Right ventricle myocardium inferior (tissue), 1 donor: ENCODE data around the gene CDKN1C. TPM values are rescaled to one million over a fixed set of nuclear protein-coding genes. Genes with fewer than 3 reads are reported as not detected.

ENCODE experiments used
- ATAC-seq: fragments of 200-7000 bp; cut with Tn5 transposase; one replicate; pipeline ENCODE4 v1.9.1; 2020; ENCODE audit warnings: mild to moderate bottlenecking, moderate library complexity
- DNase-seq: peaks from one replicate; pipeline ENCODE4 v3.0.0; 2021; ENCODE audit errors: missing footprints
- intact Hi-C: fragments of 100-400 bp; cut with DNase I; formaldehyde crosslinking; loops from one replicate; pipeline ENCODE4 v1.11.0; 2022
- long read RNA-seq: library from polyadenylated mRNA; unstranded; transcript quantifications from one replicate; pipeline ENCODE4 v2.0.0, GENCODE V29; 2021
- total RNA-seq: library from RNA; stranded (reverse); fragmentation: NEBNext Ultra II Directional; extraction: Animal tissue kit (Norgen Biotek cat#: 25700); gene quantifications from one replicate; pipeline ENCODE4 v1.2.1, GENCODE V29; 2021
- donor health status: DM: no; HTN: yes; CAD: no; lungs with severe emphysema.

The CDKN1C gene
- total RNA-seq, result 40.0 TPM
- long read RNA-seq, transcript CDKN1C-204 (4 exons, 1,771 nt), result major isoform, 8 of 15 reads
- long read RNA-seq, partial matches to known transcripts, result 0 of 15 reads
- long read RNA-seq, other reads (novel, unspliced or antisense), result 6 of 15 reads

- DNase-seq (peak; percentile 94), ATAC-seq (peak; percentile 83)
- intact Hi-C loops, result loop anchor here (1.0 to 5.0 kb wide), 3 partner anchors 61 to 457 kb away; partner anchors contain the start of gene KCNQ1OT1
Measured at GRCh38 chr11:2885678-2886081, at the start of gene CDKN1C. CDKN1C (minus strand) TSS chr11:2885775; CDS start chr11:2885456, 319 bp downstream.

- no peak for DNase-seq
- intact Hi-C loops, result loop anchor here (5.0 kb wide), 1 partner anchor 88 kb away; no protein-coding TSS in a partner anchor
- ATAC-seq, result no peak
Measured at GRCh38 chr11:2934611-2935239, 49.1 kb upstream of the CDKN1C start.

- ATAC-seq (no peak), DNase-seq (no peak)
- intact Hi-C loops, result loop anchor here (5.0 kb wide), 1 partner anchor 88 kb away; no protein-coding TSS in a partner anchor
Measured at GRCh38 chr11:2934021-2934550, 48.5 kb upstream of the CDKN1C start.

GRCh38 chr11:2933375-2934020 is 47.9 kb upstream of the CDKN1C start:
- ATAC-seq, result peak; percentile 66
- DNase-seq, result peak; percentile 92
- intact Hi-C loops, result loop anchor here (5.0 kb wide), 1 partner anchor 89 kb away; no protein-coding TSS in a partner anchor

- intact Hi-C loops, result loop anchor here (5.0 kb wide), 1 partner anchor 89 kb away; no protein-coding TSS in a partner anchor
- DNase-seq, result no peak
- no peak for ATAC-seq
Measured at GRCh38 chr11:2932850-2933251, 47.3 kb upstream of the CDKN1C start.

GRCh38 chr11:2931771-2932738 is 46.5 kb upstream of the CDKN1C start:
- intact Hi-C loops, result loop anchor here (5.0 kb wide), 1 partner anchor 90 kb away; no protein-coding TSS in a partner anchor
- ATAC-seq, result no peak
- no peak for DNase-seq

- no peak for DNase-seq
- intact Hi-C loops, result loop anchor here (5.0 kb wide), 1 partner anchor 91 kb away; no protein-coding TSS in a partner anchor
- no peak for ATAC-seq
Measured at GRCh38 chr11:2931420-2931746, 45.8 kb upstream of the CDKN1C start.

- peak; percentile 58 for ATAC-seq
- intact Hi-C loops, result loop anchor here (5.0 kb wide), 1 partner anchor 91 kb away; no protein-coding TSS in a partner anchor
- peak; percentile 84 for DNase-seq
Measured at GRCh38 chr11:2930704-2931419, 45.3 kb upstream of the CDKN1C start.

GRCh38 chr11:2929950-2930703 is 44.6 kb upstream of the CDKN1C start:
- intact Hi-C loops, result loop anchor here (5.0 kb wide), 1 partner anchor 92 kb away; no protein-coding TSS in a partner anchor
- no peak for DNase-seq
- no peak for ATAC-seq

- DNase-seq (peak; percentile 56), ATAC-seq (no peak)
- intact Hi-C loops, result no loop called here
Measured at GRCh38 chr11:2929531-2929949, 44.0 kb upstream of the CDKN1C start.

GRCh38 chr11:2928605-2929530 is 43.3 kb upstream of the CDKN1C start, which contains the start of gene PHLDA2:
PHLDA2 (minus strand) TSS chr11:2929420; CDS start chr11:2929364, 56 bp downstream.
- ATAC-seq (no peak), DNase-seq (peak; percentile 76)
- intact Hi-C loops, result no loop called here

- peak; percentile 21 for DNase-seq
- ATAC-seq, result no peak
- intact Hi-C loops, result no loop called here
Measured at GRCh38 chr11:2927851-2928604, 42.5 kb upstream of the CDKN1C start.

- DNase-seq (peak; percentile 25), ATAC-seq (no peak)
Measured at GRCh38 chr11:2927121-2927800, 41.7 kb upstream of the CDKN1C start.

GRCh38 chr11:2926611-2927051 is 41.1 kb upstream of the CDKN1C start:
- intact Hi-C loops, result no loop called here
- DNase-seq, result peak; percentile 41
- ATAC-seq, result no peak

More at GRCh38 chr11:2927121-2927800, 41.7 kb upstream of the CDKN1C start:
- intact Hi-C loops, result no loop called here
